PFSK-1 (cell line): ENCODE data around the gene EXD3. TPM values are rescaled to one million over a fixed set of nuclear protein-coding genes. Genes with fewer than 3 reads are reported as not detected.

Experiments used
- FOXP2 ChIP-seq: optimal IDR thresholded peaks from 2 replicates; pipeline ENCODE3; 2011; ENCODE audit warnings: borderline replicate concordance, control low read depth, inconsistent platforms; ENCODE audit not compliant: insufficient read depth; ENCODE audit errors: extremely low read length, extremely low read depth
- POLR2AphosphoS5 ChIP-seq: IDR thresholded peaks from 2 replicates; pipeline ENCODE4 v1.6.1; 2012; ENCODE audit warnings: low read depth, mild to moderate bottlenecking, control low read depth, low read length, moderate library complexity
- SIN3A ChIP-seq: IDR thresholded peaks from 2 replicates; pipeline ENCODE4 v1.6.1; 2012; ENCODE audit warnings: mild to moderate bottlenecking, low read length, moderate library complexity, borderline replicate concordance; ENCODE audit not compliant: insufficient read depth
- TAF1 ChIP-seq: IDR thresholded peaks from 2 replicates; pipeline ENCODE4 v1.6.1; 2012; ENCODE audit warnings: low read length, control low read depth, borderline replicate concordance; ENCODE audit not compliant: insufficient read depth
- polyA plus RNA-seq: library from polyadenylated mRNA; unstranded; fragments of >200 nt; gene quantifications from one replicate; pipeline ENCODE4 v1.2.1, GENCODE V29; 2012; ENCODE audit warnings: low read depth, missing spikeins; ENCODE audit not compliant: insufficient read length
- TF ChIP-seq, protein P1 (sequence below), 2 experiments: IDR thresholded peaks; 2 replicates each; pipeline versions ENCODE4 v1.6.1 to v1.8.0; 2011 to 2012; ENCODE audit warnings: low read depth in 2 of 2, low read length in 2 of 2, control low read depth in 1 of 2, inconsistent platforms in 1 of 2, mild to moderate bottlenecking in 1 of 2, moderate library complexity in 1 of 2; ENCODE audit not compliant: insufficient read depth in 1 of 2

Gene EXD3, protein sequence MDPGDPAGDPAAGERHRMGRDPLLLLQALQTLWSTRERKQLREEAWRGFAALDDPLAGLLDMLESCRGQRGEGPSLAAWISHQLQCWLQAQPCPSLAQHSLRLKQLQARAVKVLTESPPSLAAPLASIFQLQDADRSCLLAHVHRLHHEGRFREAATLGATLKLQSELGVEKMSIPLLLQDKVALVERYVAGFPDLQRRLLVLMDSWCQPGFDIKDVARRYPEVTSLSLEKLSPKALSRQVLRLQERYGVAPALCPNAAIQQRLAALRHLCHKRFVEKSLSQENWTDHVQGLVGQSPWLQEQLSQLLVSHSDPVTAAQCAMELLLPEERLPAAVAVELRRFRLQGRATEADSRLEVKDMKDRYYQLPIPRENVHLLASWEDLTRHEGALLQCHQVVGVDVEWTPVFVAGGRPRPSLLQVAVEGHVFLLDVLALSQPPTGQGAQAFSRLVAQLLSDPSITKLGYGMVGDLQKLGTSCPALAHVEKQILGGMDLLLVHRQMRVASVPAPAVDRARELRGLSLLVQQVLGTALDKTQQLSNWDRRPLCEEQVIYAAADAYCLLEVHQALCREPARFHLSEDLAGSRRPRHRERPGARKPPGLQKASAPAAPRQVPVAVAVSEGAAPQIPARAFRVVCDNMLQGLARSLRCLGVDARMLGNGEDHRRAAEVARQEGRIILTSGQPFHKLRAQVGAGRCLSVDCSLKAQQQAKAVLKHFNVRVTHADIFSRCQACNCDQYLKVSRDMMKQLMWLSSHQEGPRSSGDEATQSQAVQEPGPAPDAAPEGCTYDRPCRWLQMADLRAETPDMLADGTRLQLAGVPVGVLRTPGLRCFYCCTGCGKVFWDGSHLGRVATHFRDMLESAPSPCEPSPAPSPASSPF
- 12.3 TPM for polyA plus RNA-seq

DNA sequence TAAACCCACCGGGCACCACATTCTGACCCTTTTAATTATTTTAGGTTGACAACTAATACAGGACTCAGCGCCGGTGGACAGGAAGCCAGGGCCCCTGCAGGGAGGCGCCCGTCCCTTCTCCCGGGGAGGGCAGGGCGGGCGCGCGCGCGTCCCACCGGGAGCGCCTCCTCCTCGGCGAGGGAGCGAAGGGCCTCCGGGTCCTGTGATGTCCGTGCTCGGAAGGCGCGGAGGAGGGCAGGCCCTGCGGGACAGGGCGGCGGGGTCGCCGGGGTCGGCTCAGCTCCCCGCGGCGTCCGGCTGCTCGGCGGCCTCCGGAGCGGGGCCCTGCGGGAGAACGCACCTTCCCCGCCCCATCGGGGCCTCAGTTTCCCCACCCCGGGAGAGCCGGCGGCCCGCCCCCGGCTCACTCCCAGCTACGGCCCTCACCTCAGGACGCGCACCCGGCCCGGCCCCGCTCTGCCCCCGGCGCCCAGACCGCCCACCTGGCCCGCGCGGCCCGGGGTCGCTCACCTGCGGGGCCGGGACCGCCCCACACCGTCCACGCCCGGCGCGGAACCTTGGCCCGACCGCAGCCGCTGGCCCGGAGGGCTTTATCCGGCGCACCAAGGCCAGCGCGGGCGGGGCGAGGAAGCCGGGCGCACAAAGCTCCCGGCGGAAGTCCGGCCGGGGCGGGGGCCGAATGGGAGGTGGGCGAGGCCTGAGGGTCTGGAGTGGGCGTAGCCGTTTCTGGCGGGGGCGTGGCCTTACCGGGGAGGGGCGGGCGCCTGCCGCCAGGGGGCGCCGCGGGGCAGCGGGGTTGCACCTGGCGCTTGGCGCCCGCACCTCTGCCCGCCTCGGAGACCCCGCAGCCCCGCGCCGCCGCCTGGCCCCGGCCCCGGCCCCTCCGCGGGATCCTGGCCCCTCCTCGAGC lies at the start of gene EXD3, which contains the start of gene NOXA1:
EXD3 (minus strand) TSS at position 559 of the 910 bp plus-strand sequence. CDS start 27,805 bp downstream, outside the sequence.
NOXA1 (plus strand) TSS at position 790 of the 910 bp plus-strand sequence. CDS start 137 bp downstream, outside the sequence.
- TF ChIP-seq SIN3A (peak; percentile 82; the same call in 1 of the 2 replicates), POLR2AphosphoS5 (no peak), FOXP2 (peak; percentile 93), TAF1 (peak; percentile 79; the same call in 1 of the 2 replicates)
- TF ChIP-seq, protein P1, sequence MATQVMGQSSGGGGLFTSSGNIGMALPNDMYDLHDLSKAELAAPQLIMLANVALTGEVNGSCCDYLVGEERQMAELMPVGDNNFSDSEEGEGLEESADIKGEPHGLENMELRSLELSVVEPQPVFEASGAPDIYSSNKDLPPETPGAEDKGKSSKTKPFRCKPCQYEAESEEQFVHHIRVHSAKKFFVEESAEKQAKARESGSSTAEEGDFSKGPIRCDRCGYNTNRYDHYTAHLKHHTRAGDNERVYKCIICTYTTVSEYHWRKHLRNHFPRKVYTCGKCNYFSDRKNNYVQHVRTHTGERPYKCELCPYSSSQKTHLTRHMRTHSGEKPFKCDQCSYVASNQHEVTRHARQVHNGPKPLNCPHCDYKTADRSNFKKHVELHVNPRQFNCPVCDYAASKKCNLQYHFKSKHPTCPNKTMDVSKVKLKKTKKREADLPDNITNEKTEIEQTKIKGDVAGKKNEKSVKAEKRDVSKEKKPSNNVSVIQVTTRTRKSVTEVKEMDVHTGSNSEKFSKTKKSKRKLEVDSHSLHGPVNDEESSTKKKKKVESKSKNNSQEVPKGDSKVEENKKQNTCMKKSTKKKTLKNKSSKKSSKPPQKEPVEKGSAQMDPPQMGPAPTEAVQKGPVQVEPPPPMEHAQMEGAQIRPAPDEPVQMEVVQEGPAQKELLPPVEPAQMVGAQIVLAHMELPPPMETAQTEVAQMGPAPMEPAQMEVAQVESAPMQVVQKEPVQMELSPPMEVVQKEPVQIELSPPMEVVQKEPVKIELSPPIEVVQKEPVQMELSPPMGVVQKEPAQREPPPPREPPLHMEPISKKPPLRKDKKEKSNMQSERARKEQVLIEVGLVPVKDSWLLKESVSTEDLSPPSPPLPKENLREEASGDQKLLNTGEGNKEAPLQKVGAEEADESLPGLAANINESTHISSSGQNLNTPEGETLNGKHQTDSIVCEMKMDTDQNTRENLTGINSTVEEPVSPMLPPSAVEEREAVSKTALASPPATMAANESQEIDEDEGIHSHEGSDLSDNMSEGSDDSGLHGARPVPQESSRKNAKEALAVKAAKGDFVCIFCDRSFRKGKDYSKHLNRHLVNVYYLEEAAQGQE (IDR thresholded peaks at IDR 0.05; ENCODE audit: insufficient read depth in 1 of 2, low read depth in 2 of 2, low read length in 2 of 2) = no peak

DNA sequence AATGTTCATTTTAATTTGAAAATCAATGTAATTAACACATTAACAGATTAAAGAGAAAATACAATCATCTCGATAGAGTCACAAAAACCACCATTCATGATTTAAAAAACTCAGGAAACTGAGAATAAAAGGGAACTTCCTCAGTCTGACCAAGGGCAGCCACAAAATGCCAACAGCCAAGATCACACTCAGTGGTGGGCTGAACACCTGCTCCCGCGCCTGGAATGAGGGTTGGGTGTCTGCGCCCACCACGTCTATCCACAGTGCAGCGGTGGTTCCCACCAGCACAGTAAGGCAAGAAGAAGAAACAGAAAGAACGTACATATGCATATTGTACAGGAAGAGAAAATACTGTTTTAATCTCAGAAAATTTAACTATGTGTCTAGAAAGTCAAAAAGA lies 47.8 kb upstream of the EXD3 start:
- no peak for TF ChIP-seq FOXP2
- TF ChIP-seq, protein P1 (IDR thresholded peaks at IDR 0.05; ENCODE audit: insufficient read depth in 1 of 2, low read depth in 2 of 2, low read length in 2 of 2) = no peak
- TF ChIP-seq POLR2AphosphoS5 = no peak
- no peak for TF ChIP-seq TAF1
- TF ChIP-seq SIN3A = no peak

DNA sequence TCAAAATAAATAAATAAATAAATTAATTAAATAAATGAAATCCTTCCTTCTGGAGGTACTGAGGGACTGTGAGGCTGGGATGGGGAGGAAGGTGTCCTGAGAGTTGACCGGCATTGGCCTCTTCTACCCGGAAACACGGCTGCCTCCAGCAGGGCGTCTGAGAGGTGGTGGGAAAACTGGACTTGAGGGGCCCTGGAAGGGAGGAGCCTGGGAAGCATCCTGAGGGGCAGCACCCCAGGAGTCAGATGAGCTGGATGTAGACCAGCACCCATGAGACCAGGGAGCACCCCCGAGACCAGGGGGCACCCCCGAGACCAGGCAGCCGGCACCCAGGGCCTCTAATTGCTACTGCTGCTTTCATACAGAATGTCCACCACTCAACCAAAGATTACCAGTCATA lies 44.9 kb upstream of the EXD3 start:
- TF ChIP-seq FOXP2 = no peak
- no peak for TF ChIP-seq POLR2AphosphoS5
- TF ChIP-seq, protein P1 (IDR thresholded peaks at IDR 0.05; ENCODE audit: insufficient read depth in 1 of 2, low read depth in 2 of 2, low read length in 2 of 2) = no peak
- TF ChIP-seq TAF1 = no peak
- TF ChIP-seq SIN3A = no peak

DNA sequence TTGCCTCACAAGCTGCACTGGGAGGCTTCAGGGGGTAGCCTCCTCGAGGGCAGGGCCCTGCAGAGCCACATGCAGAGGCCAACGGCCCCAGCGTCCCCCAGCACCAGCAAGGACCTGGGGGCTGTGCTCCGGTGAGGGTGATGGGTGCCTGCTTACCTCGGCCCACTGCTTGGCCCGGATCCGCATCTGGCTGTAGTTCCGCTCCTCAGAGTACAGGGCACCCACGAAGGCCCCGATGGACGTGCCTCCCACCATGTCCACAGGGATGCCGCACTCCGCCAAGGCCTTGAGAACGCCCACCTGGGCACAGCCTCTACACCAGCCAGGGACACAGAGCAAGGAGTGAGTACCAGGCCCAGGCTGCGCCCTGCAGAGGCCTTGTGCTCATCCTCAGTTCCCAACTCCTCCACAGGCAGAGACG lies 44.2 kb upstream of the EXD3 start:
- TF ChIP-seq TAF1 (no peak), SIN3A (no peak), FOXP2 (no peak)
